Endometrial microvascular endothelial cells (primary cell): ENCODE data around the gene OXT. TPM values are rescaled to one million over a fixed set of nuclear protein-coding genes. Genes with fewer than 3 reads are reported as not detected.
"Not testable (repeated sequence)": the region's sequence is repeated elsewhere in the genome, so short reads cannot be mapped to it uniquely, and the experiment has no call there.

ENCODE experiments used
- in situ Hi-C: cut with HindIII; loops from 2 replicates; pipeline ENCODE4 v1.10.0; 2017; ENCODE audit warnings: low sequenced_read_pairs, low pct_unique_long_range_greater_than_20kb; ENCODE audit errors: inconsistent ontology term
- total RNA-seq: library from RNA; depleted of rRNA; stranded (reverse); fragments of >200 nt; gene quantifications from one replicate; pipeline ENCODE4 v1.2.3, GENCODE V29; 2015; ENCODE audit errors: inconsistent ontology term

OXT gene
- total RNA-seq, 1 donor from 2014 or later, result not detected

- in situ Hi-C loops, result no loop called here
Measured at GRCh38 chr20:3046677-3047462, 24.6 kb upstream of the OXT start.

- in situ Hi-C loops, result no loop called here
Measured at GRCh38 chr20:3047486-3048419, 23.7 kb upstream of the OXT start.

GRCh38 chr20:3051385-3052019 lies 19.9 kb upstream of the OXT start:
- in situ Hi-C loops, result no loop called here

- in situ Hi-C loops, result no loop called here
Measured at GRCh38 chr20:3059489-3059888, 11.9 kb upstream of the OXT start.

GRCh38 chr20:3064119-3064518 lies 7.3 kb upstream of the OXT start:
- in situ Hi-C loops, result not testable (repeated sequence)

GRCh38 chr20:3067139-3068014 lies 4.0 kb upstream of the OXT start:
- in situ Hi-C loops, result no loop called here

GRCh38 chr20:3068075-3068474 lies 3.3 kb upstream of the OXT start:
- in situ Hi-C loops, result no loop called here

- in situ Hi-C loops, result no loop called here
Measured at GRCh38 chr20:3068986-3069900, 2.2 kb upstream of the OXT start.

GRCh38 chr20:3070725-3071124 lies 695 bp upstream of the OXT start:
- in situ Hi-C loops, result no loop called here

GRCh38 chr20:3071266-3071609 lies 182 bp upstream of the OXT start:
- in situ Hi-C loops, result no loop called here

GRCh38 chr20:3072530-3073250 lies 1.3 kb downstream of the OXT start:
- in situ Hi-C loops, result no loop called here

- in situ Hi-C loops, result not testable (repeated sequence)
Measured at GRCh38 chr20:3073251-3073643, 1.8 kb downstream of the OXT start.

GRCh38 chr20:3074812-3075211 lies 3.4 kb downstream of the OXT start:
- in situ Hi-C loops, result no loop called here

- in situ Hi-C loops, result not testable (repeated sequence)
Measured at GRCh38 chr20:3075315-3075714, 3.9 kb downstream of the OXT start.

GRCh38 chr20:3077618-3078134 lies 6.3 kb downstream of the OXT start:
- in situ Hi-C loops, result no loop called here

- in situ Hi-C loops, result no loop called here
Measured at GRCh38 chr20:3080939-3081388, 9.5 kb downstream of the OXT start.

- in situ Hi-C loops, result no loop called here
Measured at GRCh38 chr20:3081641-3082040, 10.2 kb downstream of the OXT start.
